Breast epithelium (tissue), 4 donors: ENCODE measurements around the gene FOXK1. TPM values are rescaled to one million over a fixed set of nuclear protein-coding genes. Genes with fewer than 3 reads are reported as not detected.

Source experiments
- DNase-seq, 2 donors: peaks; one replicate each; pipeline ENCODE4 v3.0.0-alpha.2; 2019; ENCODE audit warnings: low spot score in 2 of 2
- H3K27ac ChIP-seq, 2 donors: fragments of 200-600 bp; sonication (generic) in 1 of 2; one replicate each; pipeline ENCODE4 v1.5.1; 2016 to 2019; ENCODE audit warnings: mild to moderate bottlenecking in 1 of 2
- H3K27me3 ChIP-seq, 2 donors: fragments of 200-600 bp; sonication (generic) in 1 of 2; one replicate each; pipeline versions ENCODE4 v1.5.1 to v1.6.0; 2017 to 2019; ENCODE audit warnings: control low read depth in 1 of 2, mild to moderate bottlenecking in 1 of 2
- H3K36me3 ChIP-seq: fragments of 200-600 bp; one replicate; pipeline ENCODE4 v1.5.1; 2019
- H3K4me1 ChIP-seq, 2 donors: fragments of 200-600 bp; sonication (generic); one replicate each; pipeline ENCODE4 v1.5.1; 2016 to 2019; ENCODE audit warnings: control low read depth in 1 of 2
- H3K4me3 ChIP-seq, 3 donors: fragments of 200-600 bp; sonication (generic); 1 replicate in 2 of 3; 2 replicates in 1 of 3; pipeline ENCODE4 v1.5.1; 2016 to 2019; ENCODE audit warnings: mild to moderate bottlenecking in 3 of 3, moderate library complexity in 2 of 3
- H3K9me3 ChIP-seq, 2 donors: fragments of 200-600 bp; sonication (generic) in 1 of 2; one replicate each; pipeline ENCODE4 v1.5.1; 2016 to 2019; ENCODE audit warnings: control low read depth in 1 of 2
- CTCF ChIP-seq, 3 donors: fragments of 450-650 bp; IDR thresholded peaks; one replicate each; pipeline ENCODE4 v1.5.1; 2016 to 2017; ENCODE audit warnings: antibody characterized with exemption in 3 of 3, mild to moderate bottlenecking in 3 of 3, moderate library complexity in 3 of 3
- POLR2A ChIP-seq: fragments of 450-650 bp; IDR thresholded peaks from one replicate; pipeline ENCODE4 v1.6.1; 2016; ENCODE audit warnings: antibody characterized with exemption, mild to moderate bottlenecking, moderate library complexity
- POLR2AphosphoS5 ChIP-seq, 3 donors: sonication (generic); formaldehyde crosslinking; IDR thresholded peaks; one replicate each; pipeline ENCODE4 v1.6.1; 2017; ENCODE audit warnings: antibody characterized with exemption in 3 of 3
- intact Hi-C: fragments of 100-400 bp; cut with DNase I; formaldehyde crosslinking; loops from one replicate; pipeline ENCODE4 v1.15.1; 2023; ENCODE audit warnings: low total_unique reads
- total RNA-seq, 3 donors: library from RNA; depleted of rRNA; stranded (reverse); fragments of >200 nt; gene quantifications; one replicate each; pipeline ENCODE4 v1.1.0, GENCODE V29; 2016

FOXK1 gene
- total RNA-seq, 3 donors from 2014 or later = 11.7 to 16.5 (median 15.7) TPM

GRCh38 chr7:4762121-4763055, 80.3 kb downstream of the FOXK1 start:
- peaks cover 7% of the 10 kb centered on the region for H3K36me3 ChIP-seq
- TF ChIP-seq CTCF (IDR thresholded peaks at IDR 0.05) (no peak), POLR2A (no peak), POLR2AphosphoS5 (IDR thresholded peaks at IDR 0.05) (no peak)
- no peak overlapping the region for H3K27ac ChIP-seq
- DNase-seq = no peak
- no peaks in the 10 kb centered on the region for H3K27me3 ChIP-seq
- no peaks in the 10 kb centered on the region for H3K9me3 ChIP-seq
- intact Hi-C loops = loop anchor here (5.0 kb wide), 1 partner anchor 80 kb away; the partner anchor contains the start of gene FOXK1
- H3K4me3 ChIP-seq = no peak overlapping the region
- H3K4me1 ChIP-seq = no peaks in the 10 kb centered on the region

GRCh38 chr7:4763091-4763793, 81.1 kb downstream of the FOXK1 start:
- intact Hi-C loops = loop anchor here (5.0 kb wide), 1 partner anchor 81 kb away; the partner anchor contains the start of gene FOXK1
- H3K9me3 ChIP-seq = no peaks in the 10 kb centered on the region
- no peak overlapping the region for H3K4me3 ChIP-seq
- TF ChIP-seq POLR2A (no peak), CTCF (IDR thresholded peaks at IDR 0.05) (no peak), POLR2AphosphoS5 (IDR thresholded peaks at IDR 0.05) (no peak)
- no peaks in the 10 kb centered on the region for H3K27me3 ChIP-seq
- no peak for DNase-seq
- H3K27ac ChIP-seq = no peak overlapping the region
- H3K4me1 ChIP-seq = no peaks in the 10 kb centered on the region
- peaks cover 7% of the 10 kb centered on the region for H3K36me3 ChIP-seq

GRCh38 chr7:4763794-4764185, 81.7 kb downstream of the FOXK1 start:
- H3K27ac ChIP-seq = peak overlapping the region in 1 of 2 donors; percentile 69
- intact Hi-C loops = loop anchor here (5.0 kb wide), 1 partner anchor 81 kb away; the partner anchor contains the start of gene FOXK1
- H3K4me1 ChIP-seq = no peaks in the 10 kb centered on the region
- no peaks in the 10 kb centered on the region for H3K9me3 ChIP-seq
- TF ChIP-seq CTCF (IDR thresholded peaks at IDR 0.05) (no peak), POLR2A (no peak), POLR2AphosphoS5 (IDR thresholded peaks at IDR 0.05) (no peak)
- no peaks in the 10 kb centered on the region for H3K27me3 ChIP-seq
- no peak overlapping the region for H3K4me3 ChIP-seq
- peaks cover 7% of the 10 kb centered on the region for H3K36me3 ChIP-seq
- no peak for DNase-seq

GRCh38 chr7:4764402-4765007, 82.4 kb downstream of the FOXK1 start:
- intact Hi-C loops = loop anchor here (5.0 kb wide), 1 partner anchor 82 kb away; the partner anchor contains the start of gene FOXK1
- Histone ChIP-seq H3K4me1 (no peaks in the 10 kb centered on the region), H3K9me3 (no peaks in the 10 kb centered on the region), H3K27ac (peak overlapping the region; percentile 48 to 69), H3K27me3 (no peaks in the 10 kb centered on the region), H3K4me3 (peak overlapping the region in 1 of 3 donors; percentile 8), H3K36me3 (peaks cover 4% of the 10 kb centered on the region)
- no peak for DNase-seq
- TF ChIP-seq POLR2A = no peak
- no peak for TF ChIP-seq POLR2AphosphoS5 (IDR thresholded peaks at IDR 0.05)
- TF ChIP-seq CTCF (IDR thresholded peaks at IDR 0.05) = no peak
